IMR-90 (cell line): ENCODE results near the gene UTF1. TPM values are rescaled to one million over a fixed set of nuclear protein-coding genes. Genes with fewer than 3 reads are reported as not detected.

Experiments
- ATAC-seq: fragments of 200-7000 bp; cut with Tn5 transposase; 2 replicates; pipeline ENCODE4 v1.9.1; 2020; ENCODE audit warnings: low read depth, mild to moderate bottlenecking, moderate library complexity
- BruUV-seq: library from RNA; stranded (reverse); fragments of 400-500 nt; replicated peaks from 2 replicates; lab custom pipeline; 2021; lab: Mats Ljungman, UMichigan
- CTCF ChIA-PET: fragments of 300-600 bp; formaldehyde crosslinking; extraction: SDS; loops from one replicate; lab custom pipeline; 2021; ENCODE audit warnings: antibody characterized with exemption; lab: Yijun Ruan, JAX
- POLR2A ChIA-PET: fragments of 300-600 bp; sonication (Branson Sonifier 250); formaldehyde crosslinking; loops from one replicate; lab custom pipeline; 2022; ENCODE audit warnings: antibody characterized with exemption; ENCODE audit not compliant: unreplicated experiment; lab: Charles Lee
- DNase-seq: peaks from one replicate; pipeline ENCODE4 v3.0.0; 2013
- H2AFZ ChIP-seq: replicated peaks from 2 replicates; pipeline ENCODE3; 2013; ENCODE audit warnings: low read length, mild to moderate bottlenecking; ENCODE audit not compliant: poor library complexity
- H2AK5ac ChIP-seq: 2 replicates; pipeline ENCODE4 v1.6.1; 2013; ENCODE audit warnings: low read depth, low read length, inconsistent platforms
- H2AK9ac ChIP-seq: replicated peaks from 2 replicates; pipeline ENCODE3; 2013; ENCODE audit warnings: mild to moderate bottlenecking, low read depth, low read length, moderate library complexity; ENCODE audit not compliant: poor library complexity
- H2BK120ac ChIP-seq: 2 replicates; pipeline ENCODE4 v1.6.1; 2013; ENCODE audit warnings: low read depth, low read length, inconsistent platforms
- H2BK15ac ChIP-seq: 3 replicates; pipeline ENCODE4 v1.6.1; 2013; ENCODE audit warnings: low read depth, low read length, inconsistent platforms
- H2BK20ac ChIP-seq: 2 replicates; pipeline ENCODE4 v1.6.1; 2013; ENCODE audit warnings: low read depth, mild to moderate bottlenecking, inconsistent platforms, low read length, moderate library complexity
- H2BK5ac ChIP-seq: 2 replicates; pipeline ENCODE4 v1.6.1; 2013; ENCODE audit warnings: mild to moderate bottlenecking, low read depth, low read length, inconsistent platforms; ENCODE audit not compliant: poor library complexity, severe bottlenecking
- H3K14ac ChIP-seq: replicated peaks from 2 replicates; pipeline ENCODE4 v1.6.1; 2013; ENCODE audit warnings: low read depth, low read length, inconsistent platforms
- H3K18ac ChIP-seq: 2 replicates; pipeline ENCODE4 v1.6.1; 2013; ENCODE audit warnings: low read depth, low read length, control low read depth
- H3K23ac ChIP-seq: 2 replicates; pipeline ENCODE4 v1.6.1; 2013; ENCODE audit warnings: low read depth, low read length, inconsistent platforms
- H3K27ac ChIP-seq: 2 replicates; pipeline ENCODE4 v1.5.1; 2013; ENCODE audit warnings: mild to moderate bottlenecking, control low read depth, low read length; ENCODE audit not compliant: insufficient read depth
- H3K27me3 ChIP-seq: 2 replicates; pipeline ENCODE4 v1.6.1; 2013; ENCODE audit warnings: low read length; ENCODE audit not compliant: control insufficient read depth, insufficient read depth
- H3K36me3 ChIP-seq: 2 replicates; pipeline ENCODE4 v1.6.1; 2013; ENCODE audit warnings: low read length, mixed read lengths; ENCODE audit not compliant: control insufficient read depth, insufficient read depth
- H3K4ac ChIP-seq: 2 replicates; pipeline ENCODE4 v1.6.1; 2013; ENCODE audit warnings: low read depth, low read length, inconsistent platforms
- H3K4me1 ChIP-seq: 2 replicates; pipeline ENCODE4 v1.6.1; 2013; ENCODE audit warnings: low read length, mixed read lengths; ENCODE audit not compliant: control insufficient read depth, insufficient read depth
- H3K4me2 ChIP-seq: 2 replicates; pipeline ENCODE4 v1.6.1; 2013; ENCODE audit warnings: low read depth, mild to moderate bottlenecking, control low read depth, low read length, moderate library complexity
- H3K4me3 ChIP-seq: 2 replicates; pipeline ENCODE4 v1.5.1; 2013; ENCODE audit warnings: low read depth, mild to moderate bottlenecking, control low read depth, low read length, moderate library complexity; ENCODE audit not compliant: insufficient read depth
- H3K56ac ChIP-seq: 2 replicates; pipeline ENCODE4 v1.6.1; 2013; ENCODE audit warnings: low read length, inconsistent platforms; ENCODE audit not compliant: insufficient read depth; ENCODE audit errors: extremely low read depth
- H3K79me1 ChIP-seq, 2 experiments: 2 replicates each; pipeline ENCODE4 v1.6.1; 2013; ENCODE audit warnings: low read length in 2 of 2, inconsistent platforms in 1 of 2, low read depth in 1 of 2
- H3K9ac ChIP-seq: 2 replicates; pipeline ENCODE4 v1.6.1; 2013; ENCODE audit warnings: low read depth, low read length, control low read depth
- H3K9me1 ChIP-seq: 2 replicates; pipeline ENCODE4 v1.6.1; 2013; ENCODE audit warnings: low read length, inconsistent platforms; ENCODE audit not compliant: insufficient read depth
- H3K9me3 ChIP-seq: 2 replicates; pipeline ENCODE4 v1.6.1; 2013; ENCODE audit warnings: low read length; ENCODE audit not compliant: control insufficient read depth, insufficient read depth
- H4K20me1 ChIP-seq: 2 replicates; pipeline ENCODE4 v1.6.1; 2013; ENCODE audit warnings: low read length, inconsistent platforms; ENCODE audit not compliant: insufficient read depth
- H4K5ac ChIP-seq: 2 replicates; pipeline ENCODE4 v1.6.1; 2013; ENCODE audit warnings: mild to moderate bottlenecking, low read depth, low read length, control low read depth
- H4K8ac ChIP-seq, 2 experiments: 2 replicates each; pipeline ENCODE4 v1.6.1; 2013; ENCODE audit warnings: low read depth in 2 of 2, low read length in 2 of 2, control low read depth in 1 of 2, inconsistent platforms in 1 of 2
- H4K91ac ChIP-seq: 2 replicates; pipeline ENCODE4 v1.6.1; 2013; ENCODE audit warnings: low read depth, low read length, inconsistent platforms; ENCODE audit not compliant: insufficient read depth
- BHLHE40 ChIP-seq: fragments of 150-350 bp; IDR thresholded peaks from 2 replicates; pipeline ENCODE4 v1.6.1; 2016; ENCODE audit warnings: mild to moderate bottlenecking, low read depth, low read length
- CEBPB ChIP-seq: IDR thresholded peaks from 2 replicates; pipeline ENCODE4 v1.6.1; 2012; ENCODE audit warnings: low read depth, low read length, improper control_type of control experiment
- CHD1 ChIP-seq: IDR thresholded peaks from 2 replicates; pipeline ENCODE4 v1.6.1; 2012; ENCODE audit warnings: low read depth, low read length, improper control_type of control experiment
- CTCF ChIP-seq: conservative IDR thresholded peaks from 2 replicates; pipeline ENCODE4 v1.5.1; 2012; ENCODE audit warnings: mild to moderate bottlenecking, low read depth, low read length, improper control_type of control experiment
- ELK1 ChIP-seq: fragments of 150-350 bp; IDR thresholded peaks from 2 replicates; pipeline ENCODE4 v1.6.1; 2016; ENCODE audit warnings: low read depth, mild to moderate bottlenecking, low read length, moderate library complexity, borderline replicate concordance
- FOS ChIP-seq: fragments of 150-350 bp; IDR thresholded peaks from 2 replicates; pipeline ENCODE4 v1.6.1; 2016; ENCODE audit warnings: low read depth, low read length
- MAFK ChIP-seq: IDR thresholded peaks from 2 replicates; pipeline ENCODE4 v1.6.1; 2012; ENCODE audit warnings: low read depth, low read length, improper control_type of control experiment
- MAZ ChIP-seq: IDR thresholded peaks from 2 replicates; pipeline ENCODE4 v1.6.1; 2012; ENCODE audit warnings: low read depth, mild to moderate bottlenecking, low read length, improper control_type of control experiment, moderate library complexity, borderline replicate concordance
- MXI1 ChIP-seq: IDR thresholded peaks from 2 replicates; pipeline ENCODE4 v1.6.1; 2012; ENCODE audit warnings: low read depth, mild to moderate bottlenecking, low read length, moderate library complexity, borderline replicate concordance
- NFE2L2 ChIP-seq: fragments of 150-350 bp; IDR thresholded peaks from 2 replicates; pipeline ENCODE4 v1.6.1; 2016; ENCODE audit warnings: low read depth, mild to moderate bottlenecking, low read length
- RFX5 ChIP-seq: IDR thresholded peaks from 2 replicates; pipeline ENCODE4 v1.8.0; 2012; ENCODE audit warnings: low read depth, mild to moderate bottlenecking, low read length, moderate library complexity
- SMC3 ChIP-seq: fragments of 150-350 bp; IDR thresholded peaks from 2 replicates; pipeline ENCODE4 v1.6.1; 2016; ENCODE audit warnings: low read depth, mild to moderate bottlenecking, antibody characterized with exemption, low read length, moderate library complexity
- WGBS, 2 experiments: methylation state at CpG; one replicate each; pipeline versions ENCODE4 v1.1.5 to v1.1.7; 2013; ENCODE audit warnings: missing lambda C conversion rate in 2 of 2; ENCODE audit not compliant: insufficient read length in 1 of 2; ENCODE audit errors: extremely low coverage in 2 of 2; 5-methylcytosine and 5-hydroxymethylcytosine counted together
- dilution Hi-C: fragments of 300-500 bp; cut with HindIII; formaldehyde crosslinking; loops from one replicate; pipeline ENCODE4 v1.14.3; 2018; ENCODE audit warnings: low sequenced_read_pairs; ENCODE audit not compliant: unreplicated experiment
- in situ Hi-C: fragments of 300-500 bp; cut with MboI; formaldehyde crosslinking; loops from 3 replicates; pipeline ENCODE4 v1.14.3; 2019; ENCODE audit warnings: low sequenced_read_pairs, inconsistent platforms, mixed read lengths
- intact Hi-C: fragments of 100-400 bp; cut with micrococcal nuclease; formaldehyde crosslinking; loops from 2 replicates; pipeline ENCODE4 v1.10.0; 2022
- polyA plus RNA-seq, 3 experiments: library from polyadenylated mRNA; depleted of rRNA; stranded (reverse); fragments of >200 nt; gene quantifications; 2 replicates each; pipeline ENCODE4 v1.2.3, GENCODE V29; 2012; ENCODE audit warnings: low replicate concordance in 1 of 3
- total RNA-seq: library from RNA; depleted of rRNA; stranded (reverse); fragments of >200 nt; gene quantifications from 2 replicates; pipeline ENCODE4 v1.2.3, GENCODE V29; 2012

Gene UTF1
- total and polyA plus RNA-seq, 2 of the 4 experiments (the other 2 are of a cell fraction), result not detected

GRCh38 chr10:133183646-133184378 is 46.2 kb upstream of the UTF1 start (continued):
- TF ChIP-seq CHD1 (no peak), CEBPB (no peak), SMC3 (no peak), MAFK (no peak), MAZ (no peak)

GRCh38 chr10:133184591-133185244 is 45.3 kb upstream of the UTF1 start:
- no TSS peak for BruUV-seq
- TF ChIP-seq RFX5, result no peak
- no peak for TF ChIP-seq BHLHE40
- TF ChIP-seq NFE2L2, result no peak
- TF ChIP-seq ELK1, result no peak
- TF ChIP-seq CEBPB, result no peak
- TF ChIP-seq SMC3, result no peak
- TF ChIP-seq CTCF, result no peak
- no peak for TF ChIP-seq CHD1
- no peak for TF ChIP-seq FOS
- no peak for TF ChIP-seq MXI1
- Histone ChIP-seq H3K4me1 (no peaks in the 10 kb centered on the region), H2AK5ac (no peak overlapping the region), H4K20me1 (no peaks in the 10 kb centered on the region), H3K4me3 (no peak overlapping the region), H3K27ac (no peak overlapping the region), H3K27me3 (no peaks in the 10 kb centered on the region), H3K23ac (no peak overlapping the region), H3K4me2 (no peak overlapping the region), H3K9me1 (no peaks in the 10 kb centered on the region), H3K56ac (no peak overlapping the region), H2BK15ac (no peak overlapping the region), H2AK9ac (peak overlapping the region; percentile 13), H4K91ac (no peak overlapping the region), H2BK20ac (no peak overlapping the region), H2BK5ac (no peak overlapping the region), H2AFZ (no peak overlapping the region), H3K14ac (no peak overlapping the region), H2BK120ac (no peak overlapping the region), H3K36me3 (peaks cover 2% of the 10 kb centered on the region), H3K9ac (no peak overlapping the region), H4K5ac (no peak overlapping the region), H3K18ac (no peak overlapping the region), H3K79me1 (no peaks in the 10 kb centered on the region), H4K8ac (no peak overlapping the region), H3K4ac (no peak overlapping the region), H3K9me3 (no peaks in the 10 kb centered on the region)
- dilution Hi-C loops, result no loop called here
- intact Hi-C loops, result no loop called here
- ATAC-seq (no peak), DNase-seq (no peak)
- in situ Hi-C loops, result no loop called here
- POLR2A ChIA-PET, result no interaction called here
- WGBS, 2 experiments, result 71% methylated on average over 14 of the region's 23 CpGs; no CpG with 5 or more reads in 1 of the 2 experiments
- CTCF ChIA-PET, result no interaction called here
